OCI-LY7 (cell line): ENCODE data around the gene ADARB2. TPM values are rescaled to one million over a fixed set of nuclear protein-coding genes. Genes with fewer than 3 reads are reported as not detected.

Source experiments
- BruUV-seq: library from RNA; stranded (reverse); fragments of 400-500 nt; replicated peaks from 2 replicates; lab custom pipeline; 2021; lab: Mats Ljungman, UMichigan
- CTCF ChIA-PET: fragments of 300-600 bp; sonication (Branson Sonifier 250); formaldehyde crosslinking; loops from one replicate; lab custom pipeline; 2022; ENCODE audit warnings: antibody characterized with exemption; ENCODE audit not compliant: unreplicated experiment; lab: Charles Lee
- POLR2A ChIA-PET: fragments of 300-600 bp; sonication (Branson Sonifier 250); formaldehyde crosslinking; loops from one replicate; lab custom pipeline; 2022; ENCODE audit warnings: antibody characterized with exemption; lab: Charles Lee
- DNase-seq: peaks from one replicate; pipeline ENCODE4 v3.0.0-alpha.2; 2015; ENCODE audit warnings: low spot score
- H2AFZ ChIP-seq: fragments of 200-600 bp; sonication (generic), shearing (Covaris generic); 2 replicates; pipeline ENCODE4 v1.6.1; 2014; ENCODE audit warnings: mild to moderate bottlenecking, antibody characterized with exemption, low read length, moderate library complexity
- H3K27ac ChIP-seq: fragments of 200-600 bp; sonication (generic); 2 replicates; pipeline ENCODE4 v1.5.1; 2014; ENCODE audit warnings: mixed run types, low read depth, mild to moderate bottlenecking, moderate library complexity, low read length, inconsistent platforms; ENCODE audit not compliant: poor library complexity, severe bottlenecking
- H3K36me3 ChIP-seq: fragments of 200-600 bp; sonication (generic); 2 replicates; pipeline ENCODE4 v1.6.1; 2014; ENCODE audit warnings: mild to moderate bottlenecking, antibody characterized with exemption, low read length, moderate library complexity, mixed read lengths; ENCODE audit not compliant: insufficient read depth
- H3K4me1 ChIP-seq: fragments of 200-600 bp; sonication (generic); 2 replicates; pipeline ENCODE4 v1.5.1; 2014; ENCODE audit warnings: mild to moderate bottlenecking, low read length; ENCODE audit not compliant: insufficient read depth, poor library complexity, severe bottlenecking
- H3K4me2 ChIP-seq: fragments of 200-600 bp; sonication (generic); 2 replicates; pipeline ENCODE4 v1.6.1; 2014; ENCODE audit warnings: mild to moderate bottlenecking, low read length
- H3K4me3 ChIP-seq: fragments of 200-600 bp; sonication (generic); 2 replicates; pipeline ENCODE4 v1.5.1; 2014; ENCODE audit warnings: mild to moderate bottlenecking, low read depth, low read length; ENCODE audit not compliant: poor library complexity, severe bottlenecking
- H3K79me2 ChIP-seq: fragments of 200-600 bp; sonication (generic); 2 replicates; pipeline ENCODE4 v1.6.1; 2016; ENCODE audit warnings: low read depth, mild to moderate bottlenecking, low read length, moderate library complexity, mixed read lengths; ENCODE audit not compliant: insufficient read depth
- H3K9me2 ChIP-seq: fragments of 200-600 bp; sonication (generic); 2 replicates; pipeline ENCODE4 v1.6.1; 2016; ENCODE audit warnings: mild to moderate bottlenecking, low read length, mixed read lengths; ENCODE audit not compliant: insufficient read depth
- H3K9me3 ChIP-seq: fragments of 200-600 bp; sonication (generic); 2 replicates; pipeline ENCODE4 v1.6.1; 2014; ENCODE audit warnings: mild to moderate bottlenecking, mixed run types, low read length, mixed read lengths
- H4K20me1 ChIP-seq: fragments of 200-600 bp; sonication (generic); 2 replicates; pipeline ENCODE4 v1.6.1; 2014; ENCODE audit warnings: mild to moderate bottlenecking, antibody characterized with exemption, low read length, moderate library complexity, mixed read lengths; ENCODE audit not compliant: insufficient read depth
- EZH2phosphoT487 ChIP-seq: fragments of 200-600 bp; sonication (generic); IDR thresholded peaks from 2 replicates; pipeline ENCODE4 v1.6.1; 2018; ENCODE audit warnings: low read depth, borderline replicate concordance, mild to moderate bottlenecking, mixed run types, antibody characterized with exemption, low read length, moderate library complexity, mixed read lengths
- intact Hi-C: fragments of 100-400 bp; cut with micrococcal nuclease; formaldehyde crosslinking; loops from one replicate; pipeline ENCODE4 v1.10.0; 2022; ENCODE audit not compliant: unreplicated experiment
- total RNA-seq, 2 experiments: library from RNA; depleted of rRNA in 1 of 2; stranded (reverse); fragments of >200 nt in 1 of 2; shearing (Covaris generic) in 1 of 2; gene quantifications; 2 replicates each; pipeline ENCODE4 v1.2.3, GENCODE V29; 2014 to 2022
- TF ChIP-seq, protein P1 (sequence below): fragments of 200-600 bp; sonication (generic); conservative IDR thresholded peaks from 2 replicates; pipeline ENCODE4 v1.5.1; 2014; ENCODE audit warnings: mild to moderate bottlenecking, antibody characterized with exemption, low read length, moderate library complexity, mixed read lengths

Gene ADARB2
- total RNA-seq, 2 experiments from 2014 or later = 0.03 TPM; not detected in 1

DNA sequence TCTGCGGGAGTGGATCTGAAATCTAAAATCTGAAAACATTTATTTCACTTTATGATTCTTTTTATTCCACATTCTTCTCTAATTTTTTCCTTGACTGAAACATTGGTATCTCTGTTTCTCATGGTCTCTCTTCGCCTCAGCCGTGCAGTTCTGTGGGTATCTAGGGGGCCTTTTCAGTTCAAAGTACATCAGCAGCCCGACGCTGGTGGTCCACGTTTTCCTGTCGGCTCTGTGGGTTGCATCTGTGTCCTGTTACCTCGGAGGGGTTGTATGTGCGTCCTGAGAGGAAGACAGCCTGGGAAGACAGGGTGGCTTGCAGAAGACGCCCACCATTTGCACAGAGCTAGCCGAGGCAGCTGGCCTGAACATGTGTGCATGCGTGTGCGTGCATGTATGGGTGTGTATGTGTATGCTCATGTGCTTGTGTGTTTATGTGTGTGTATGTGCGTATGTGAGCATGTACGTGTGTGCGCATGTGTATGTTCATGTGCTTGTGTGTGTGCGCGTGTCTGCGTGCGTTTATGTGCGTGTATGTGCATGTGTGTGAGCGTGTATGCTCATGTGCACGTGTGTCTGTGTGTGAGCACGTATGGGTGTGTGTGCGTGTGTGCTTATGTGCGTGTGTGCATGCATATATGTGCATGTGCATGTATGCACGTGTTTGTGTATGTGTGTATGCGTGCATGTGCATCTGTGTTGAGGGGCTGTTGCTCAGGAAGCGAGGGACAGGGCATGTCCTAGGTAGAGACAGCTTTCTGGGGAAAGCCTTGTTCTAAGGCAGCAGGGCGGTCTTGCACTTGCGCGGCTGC is 211.8 kb downstream of the ADARB2 start:
- no peak for DNase-seq
- Histone ChIP-seq H4K20me1 (no peaks in the 10 kb centered on the region), H3K27ac (no peak overlapping the region), H2AFZ (no peak overlapping the region), H3K4me1 (peaks cover 6% of the 10 kb centered on the region), H3K4me2 (no peak overlapping the region), H3K9me3 (no peaks in the 10 kb centered on the region), H3K9me2 (no peaks in the 10 kb centered on the region), H3K4me3 (no peak overlapping the region), H3K79me2 (no peaks in the 10 kb centered on the region), H3K36me3 (no peaks in the 10 kb centered on the region)
- CTCF ChIA-PET = interaction anchor here (0.6 kb wide), 1 partner anchor 680 kb away, joined by 5 read pairs; no protein-coding TSS in a partner anchor
- TF ChIP-seq, protein P1, sequence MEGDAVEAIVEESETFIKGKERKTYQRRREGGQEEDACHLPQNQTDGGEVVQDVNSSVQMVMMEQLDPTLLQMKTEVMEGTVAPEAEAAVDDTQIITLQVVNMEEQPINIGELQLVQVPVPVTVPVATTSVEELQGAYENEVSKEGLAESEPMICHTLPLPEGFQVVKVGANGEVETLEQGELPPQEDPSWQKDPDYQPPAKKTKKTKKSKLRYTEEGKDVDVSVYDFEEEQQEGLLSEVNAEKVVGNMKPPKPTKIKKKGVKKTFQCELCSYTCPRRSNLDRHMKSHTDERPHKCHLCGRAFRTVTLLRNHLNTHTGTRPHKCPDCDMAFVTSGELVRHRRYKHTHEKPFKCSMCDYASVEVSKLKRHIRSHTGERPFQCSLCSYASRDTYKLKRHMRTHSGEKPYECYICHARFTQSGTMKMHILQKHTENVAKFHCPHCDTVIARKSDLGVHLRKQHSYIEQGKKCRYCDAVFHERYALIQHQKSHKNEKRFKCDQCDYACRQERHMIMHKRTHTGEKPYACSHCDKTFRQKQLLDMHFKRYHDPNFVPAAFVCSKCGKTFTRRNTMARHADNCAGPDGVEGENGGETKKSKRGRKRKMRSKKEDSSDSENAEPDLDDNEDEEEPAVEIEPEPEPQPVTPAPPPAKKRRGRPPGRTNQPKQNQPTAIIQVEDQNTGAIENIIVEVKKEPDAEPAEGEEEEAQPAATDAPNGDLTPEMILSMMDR = no peak
- no peak for TF ChIP-seq EZH2phosphoT487
- POLR2A ChIA-PET = no interaction called here
- BruUV-seq = no TSS peak
- intact Hi-C loops = no loop called here

DNA sequence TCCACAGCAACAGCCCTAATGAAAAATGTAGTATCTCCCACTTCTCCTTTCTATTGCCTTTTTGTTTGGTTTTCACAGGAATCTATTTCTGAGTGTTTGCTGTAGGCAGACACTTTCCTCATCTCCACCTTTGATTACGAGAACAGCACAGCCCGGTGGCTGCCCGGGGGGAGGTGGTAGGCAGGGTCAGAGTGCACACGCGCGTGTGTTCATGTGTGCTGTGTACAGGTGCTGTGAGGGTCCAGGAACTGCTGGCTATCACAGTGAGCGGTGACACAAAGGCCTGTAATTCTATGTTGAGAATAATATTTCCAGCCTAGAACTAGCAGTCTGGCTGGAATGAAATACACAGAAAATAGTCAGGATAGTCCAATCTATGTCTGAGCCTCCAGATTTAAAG is 212.8 kb downstream of the ADARB2 start:
- no TSS peak for BruUV-seq
- POLR2A ChIA-PET = no interaction called here
- H4K20me1 ChIP-seq = no peaks in the 10 kb centered on the region

More for the DNA sequence above, 212.8 kb downstream of the ADARB2 start:
- Histone ChIP-seq H3K27ac (no peak overlapping the region), H3K9me3 (no peaks in the 10 kb centered on the region), H3K79me2 (no peaks in the 10 kb centered on the region), H3K9me2 (no peaks in the 10 kb centered on the region), H3K36me3 (no peaks in the 10 kb centered on the region), H3K4me1 (peaks cover 6% of the 10 kb centered on the region), H2AFZ (no peak overlapping the region), H3K4me3 (no peak overlapping the region), H3K4me2 (no peak overlapping the region)
- DNase-seq = no peak
- TF ChIP-seq, protein P1 = no peak
- TF ChIP-seq EZH2phosphoT487 = no peak
- intact Hi-C loops = no loop called here
- CTCF ChIA-PET = no interaction called here
